Ishikawa (cell line): Measurements from ENCODE around the gene DACH1.

Experiments used
- CEBPB ChIP-seq: IDR thresholded peaks from 2 replicates; pipeline ENCODE4 v1.6.1; 2012
- CREB1 ChIP-seq: IDR thresholded peaks from 2 replicates; pipeline ENCODE4 v1.6.1; 2012; ENCODE audit warnings: low read depth
- EP300 ChIP-seq: IDR thresholded peaks from 2 replicates; pipeline ENCODE4 v1.6.1; 2012; ENCODE audit warnings: borderline replicate concordance
- FOXM1 ChIP-seq: IDR thresholded peaks from 2 replicates; pipeline ENCODE4 v1.6.1; 2012; ENCODE audit warnings: low read depth, borderline replicate concordance
- MAX ChIP-seq: IDR thresholded peaks from 2 replicates; pipeline ENCODE4 v1.6.1; 2012
- NFIC ChIP-seq: IDR thresholded peaks from 2 replicates; pipeline ENCODE4 v1.6.1; 2012
- RAD21 ChIP-seq: IDR thresholded peaks from 2 replicates; pipeline ENCODE4 v1.6.1; 2012; ENCODE audit warnings: low read depth
- REST ChIP-seq: IDR thresholded peaks from 2 replicates; pipeline ENCODE4 v1.6.1; 2012; ENCODE audit warnings: low read depth, mild to moderate bottlenecking
- TEAD4 ChIP-seq: IDR thresholded peaks from 2 replicates; pipeline ENCODE4 v1.6.1; 2012
- YY1 ChIP-seq: IDR thresholded peaks from 2 replicates; pipeline ENCODE4 v1.6.1; 2012; ENCODE audit warnings: low read depth
- ZBTB7A ChIP-seq: IDR thresholded peaks from 2 replicates; pipeline ENCODE4 v1.6.1; 2012; ENCODE audit warnings: low read depth

- no peak for TF ChIP-seq CEBPB
- no peak for TF ChIP-seq NFIC
- TF ChIP-seq EP300: no peak
- no peak for TF ChIP-seq MAX
- no peak for TF ChIP-seq YY1
- no peak for TF ChIP-seq CREB1
- no peak for TF ChIP-seq ZBTB7A
- TF ChIP-seq REST: no peak
- no peak for TF ChIP-seq TEAD4
- no peak for TF ChIP-seq RAD21
- TF ChIP-seq FOXM1: no peak
These were observed 181.9 kb downstream of the DACH1 start for GRCh38 chr13:71685072-71685471.
